Spleen (tissue), 7 donors: ENCODE data around the gene CDCA8.

Experiments used
- POLR2A ChIP-seq, 3 donors: fragments of 450-650 bp; IDR thresholded peaks; one replicate each; pipeline ENCODE4 v1.5.1; 2017; ENCODE audit warnings: antibody characterized with exemption in 3 of 3, mild to moderate bottlenecking in 1 of 3
- TF ChIP-seq, protein P1 (sequence below), 11 experiments: fragments of 200-600 bp in 7 of 11; fragments of 450-650 bp in 4 of 11; sonication (generic) in 4 of 11; IDR thresholded peaks in 8 of 11; conservative IDR thresholded peaks in 3 of 11; 1 replicate in 7 of 11; 2 replicates in 4 of 11; pipeline versions ENCODE4 v1.4.0 to v1.8.0; 2016 to 2021; ENCODE audit warnings: antibody characterized with exemption in 11 of 11, inconsistent platforms in 4 of 11, mild to moderate bottlenecking in 1 of 11
- donor health status: DM: no; HTN: no; CAD: no; lungs with moderate emphysema.
- donor health status: DM: no; HTN: no; CAD: no.
- donor health status: DM: no; HTN: no; CAD: no.

DNA sequence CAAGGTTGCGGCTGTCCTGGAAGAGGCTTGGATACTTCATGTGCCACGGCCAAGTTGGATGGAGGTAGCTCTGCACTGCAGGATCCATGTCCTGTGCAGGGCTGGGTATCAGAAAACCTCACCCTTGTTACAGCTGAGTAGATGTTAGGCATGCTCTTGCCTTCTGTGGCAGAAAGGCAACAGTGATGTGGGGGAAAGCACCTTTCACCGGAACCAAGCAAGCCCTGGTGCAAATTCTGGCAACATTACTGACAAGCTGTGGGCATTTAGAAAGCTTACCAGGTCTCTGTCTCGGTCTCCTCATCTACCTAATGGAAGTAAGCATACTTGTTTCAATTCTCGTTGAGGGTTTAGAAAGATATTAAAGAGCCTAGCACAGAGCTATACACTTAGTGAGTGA, 14.5 kb upstream of the CDCA8 start:
- TF ChIP-seq, protein P1, sequence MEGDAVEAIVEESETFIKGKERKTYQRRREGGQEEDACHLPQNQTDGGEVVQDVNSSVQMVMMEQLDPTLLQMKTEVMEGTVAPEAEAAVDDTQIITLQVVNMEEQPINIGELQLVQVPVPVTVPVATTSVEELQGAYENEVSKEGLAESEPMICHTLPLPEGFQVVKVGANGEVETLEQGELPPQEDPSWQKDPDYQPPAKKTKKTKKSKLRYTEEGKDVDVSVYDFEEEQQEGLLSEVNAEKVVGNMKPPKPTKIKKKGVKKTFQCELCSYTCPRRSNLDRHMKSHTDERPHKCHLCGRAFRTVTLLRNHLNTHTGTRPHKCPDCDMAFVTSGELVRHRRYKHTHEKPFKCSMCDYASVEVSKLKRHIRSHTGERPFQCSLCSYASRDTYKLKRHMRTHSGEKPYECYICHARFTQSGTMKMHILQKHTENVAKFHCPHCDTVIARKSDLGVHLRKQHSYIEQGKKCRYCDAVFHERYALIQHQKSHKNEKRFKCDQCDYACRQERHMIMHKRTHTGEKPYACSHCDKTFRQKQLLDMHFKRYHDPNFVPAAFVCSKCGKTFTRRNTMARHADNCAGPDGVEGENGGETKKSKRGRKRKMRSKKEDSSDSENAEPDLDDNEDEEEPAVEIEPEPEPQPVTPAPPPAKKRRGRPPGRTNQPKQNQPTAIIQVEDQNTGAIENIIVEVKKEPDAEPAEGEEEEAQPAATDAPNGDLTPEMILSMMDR (IDR thresholded peaks at IDR 0.05 in 8 of 11, conservative IDR thresholded peaks at IDR 0.05 in 3 of 11): no peak
- TF ChIP-seq POLR2A (IDR thresholded peaks at IDR 0.05): no peak
